Measurements from ENCODE around the gene KLHL29. TPM values are rescaled to one million over a fixed set of nuclear protein-coding genes. Genes with fewer than 3 reads are reported as not detected.

Gene KLHL29
- total RNA-seq, 4 donors from 2014 or later, result 2.2 to 3.3 (median 2.7) TPM

DNA sequence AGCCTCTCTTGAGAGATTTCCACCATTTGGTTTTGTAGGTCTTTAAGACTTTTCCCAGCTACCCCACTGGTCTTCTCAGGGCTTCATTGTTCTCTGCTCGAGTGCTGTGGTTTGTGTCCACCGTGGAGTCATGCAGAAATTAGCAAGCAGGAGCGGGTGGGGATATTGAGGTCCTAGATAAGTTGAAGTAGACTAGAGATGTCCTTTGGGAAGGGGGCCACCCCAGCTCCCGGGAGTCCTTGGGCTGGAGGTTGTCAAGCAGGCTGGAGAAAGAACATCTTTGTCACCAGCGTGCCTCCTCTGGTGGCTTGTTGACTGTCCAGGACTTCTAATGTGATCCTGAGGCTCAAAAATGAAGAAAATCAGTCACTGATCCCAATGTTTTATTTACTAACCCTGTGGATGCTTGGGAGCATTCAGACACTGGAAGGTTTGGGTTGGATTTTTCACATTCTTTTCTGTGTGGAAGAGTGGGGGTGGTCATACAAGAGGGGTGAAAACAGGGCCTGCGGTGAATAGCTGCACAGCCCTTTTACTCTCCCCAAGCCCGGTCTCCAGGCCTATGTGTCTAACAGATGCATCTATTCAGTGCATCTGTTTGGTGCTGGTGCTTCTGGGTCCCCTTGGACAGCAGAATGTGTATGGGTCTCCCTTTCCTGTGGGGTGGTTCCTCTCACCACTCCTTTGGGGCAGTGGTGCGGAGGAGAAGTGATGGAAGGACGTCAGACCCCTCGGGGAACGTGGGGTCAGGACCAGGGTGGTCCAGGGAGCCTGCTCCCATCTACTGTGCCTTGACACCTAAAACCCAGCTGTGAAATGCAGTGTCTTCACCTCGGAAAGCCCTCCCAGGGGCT, 208.1 kb downstream of the KLHL29 start:
- Histone ChIP-seq H3K4me1 (peaks cover 0 to 6% of the 10 kb centered on the region in 2 donors), H3K9me3 (no peaks in the 10 kb centered on the region), H3K27ac (no peak overlapping the region), H3K36me3 (no peaks in the 10 kb centered on the region), H3K27me3 (no peaks in the 10 kb centered on the region), H3K4me3 (replicated peaks in 1 of 3) (no peak overlapping the region)
- TF ChIP-seq, protein P1, sequence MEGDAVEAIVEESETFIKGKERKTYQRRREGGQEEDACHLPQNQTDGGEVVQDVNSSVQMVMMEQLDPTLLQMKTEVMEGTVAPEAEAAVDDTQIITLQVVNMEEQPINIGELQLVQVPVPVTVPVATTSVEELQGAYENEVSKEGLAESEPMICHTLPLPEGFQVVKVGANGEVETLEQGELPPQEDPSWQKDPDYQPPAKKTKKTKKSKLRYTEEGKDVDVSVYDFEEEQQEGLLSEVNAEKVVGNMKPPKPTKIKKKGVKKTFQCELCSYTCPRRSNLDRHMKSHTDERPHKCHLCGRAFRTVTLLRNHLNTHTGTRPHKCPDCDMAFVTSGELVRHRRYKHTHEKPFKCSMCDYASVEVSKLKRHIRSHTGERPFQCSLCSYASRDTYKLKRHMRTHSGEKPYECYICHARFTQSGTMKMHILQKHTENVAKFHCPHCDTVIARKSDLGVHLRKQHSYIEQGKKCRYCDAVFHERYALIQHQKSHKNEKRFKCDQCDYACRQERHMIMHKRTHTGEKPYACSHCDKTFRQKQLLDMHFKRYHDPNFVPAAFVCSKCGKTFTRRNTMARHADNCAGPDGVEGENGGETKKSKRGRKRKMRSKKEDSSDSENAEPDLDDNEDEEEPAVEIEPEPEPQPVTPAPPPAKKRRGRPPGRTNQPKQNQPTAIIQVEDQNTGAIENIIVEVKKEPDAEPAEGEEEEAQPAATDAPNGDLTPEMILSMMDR (IDR thresholded peaks at IDR 0.05), result no peak
- TF ChIP-seq POLR2A (IDR thresholded peaks at IDR 0.05), result no peak
- DNase-seq, result no peak
- intact Hi-C loops (cut with DNase I), result no loop called here
- 87 to 91% methylated on average over 12 of the region's 12 CpGs for WGBS, 2 donors

DNA sequence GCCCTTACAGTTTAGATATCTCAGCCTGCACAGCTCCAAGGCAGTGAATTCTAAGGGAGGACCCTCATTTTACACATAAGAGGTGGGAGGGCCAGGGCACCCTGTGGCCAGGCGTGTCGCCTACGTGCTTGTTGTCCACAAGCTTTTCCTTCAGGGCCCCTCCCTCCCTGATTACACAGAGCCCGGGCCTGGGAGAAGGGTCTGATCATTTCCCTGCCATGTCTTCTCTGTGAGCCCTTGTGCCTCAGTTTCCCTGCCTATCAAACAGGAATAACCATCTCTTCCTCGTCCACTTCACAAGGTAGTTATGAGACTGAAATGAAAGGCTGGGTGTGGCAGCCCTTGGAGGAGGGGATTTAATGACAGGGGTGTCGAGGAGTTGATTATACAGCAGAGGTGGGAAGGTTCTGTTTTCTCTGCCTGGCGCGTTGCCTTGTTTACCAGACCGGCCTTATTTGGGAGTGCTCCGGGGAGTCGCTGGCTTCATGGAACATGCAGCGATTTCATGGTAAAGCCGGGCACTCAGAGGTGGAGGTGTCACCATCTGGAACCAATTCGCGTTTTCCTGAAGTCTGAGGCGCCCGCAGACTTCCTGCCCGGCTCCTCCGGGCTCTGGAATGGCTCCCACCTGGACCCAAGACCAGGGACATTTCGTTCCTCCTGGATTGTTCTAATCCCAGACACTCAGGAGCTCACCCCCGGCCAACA, 208.9 kb downstream of the KLHL29 start:
- DNase-seq, result no peak
- no peaks in the 10 kb centered on the region for H3K27me3 ChIP-seq
- no peak overlapping the region for H3K27ac ChIP-seq
- H3K36me3 ChIP-seq, result no peaks in the 10 kb centered on the region
- H3K9me3 ChIP-seq, result no peaks in the 10 kb centered on the region
- no peak overlapping the region for H3K4me3 ChIP-seq (replicated peaks in 1 of 3)
- peaks cover 0 to 5% of the 10 kb centered on the region in 2 donors for H3K4me1 ChIP-seq
- TF ChIP-seq, protein P1 (IDR thresholded peaks at IDR 0.05), result no peak
- no peak for TF ChIP-seq POLR2A (IDR thresholded peaks at IDR 0.05)
- intact Hi-C loops (cut with DNase I), result no loop called here
- 72 to 84% methylated on average over 18 to 20 of the region's 21 CpGs for WGBS, 2 donors

DNA sequence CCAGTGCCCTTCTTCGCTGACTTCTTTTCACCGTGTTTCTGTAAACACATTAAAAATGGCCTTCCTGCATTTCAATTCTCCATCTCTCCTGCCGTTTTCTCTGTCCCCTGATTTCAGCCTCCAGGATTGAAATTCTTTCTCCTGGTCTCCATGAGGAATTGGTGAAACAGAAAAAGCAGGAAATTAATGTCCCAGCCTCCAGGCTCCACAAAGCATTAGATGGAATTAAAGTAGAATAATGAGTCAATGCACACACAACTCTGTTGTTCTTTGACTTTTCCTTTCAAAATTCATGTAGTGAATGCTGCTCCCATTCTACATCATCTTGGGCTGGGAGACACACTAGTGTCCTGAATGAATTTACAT, 209.5 kb downstream of the KLHL29 start:
- no peak overlapping the region for H3K4me3 ChIP-seq (replicated peaks in 1 of 3)
- no peaks in the 10 kb centered on the region for H3K27me3 ChIP-seq
- TF ChIP-seq POLR2A (IDR thresholded peaks at IDR 0.05), result no peak
- TF ChIP-seq, protein P1 (IDR thresholded peaks at IDR 0.05), result no peak
- no peaks in the 10 kb centered on the region for H3K36me3 ChIP-seq
- H3K9me3 ChIP-seq, result no peaks in the 10 kb centered on the region
- H3K4me1 ChIP-seq, result no peaks in the 10 kb centered on the region
- no peak overlapping the region for H3K27ac ChIP-seq
- WGBS, 2 donors, result 69 to 75% methylated on average over 3 of the region's 3 CpGs
- intact Hi-C loops (cut with DNase I), result no loop called here
- DNase-seq, result no peak

DNA sequence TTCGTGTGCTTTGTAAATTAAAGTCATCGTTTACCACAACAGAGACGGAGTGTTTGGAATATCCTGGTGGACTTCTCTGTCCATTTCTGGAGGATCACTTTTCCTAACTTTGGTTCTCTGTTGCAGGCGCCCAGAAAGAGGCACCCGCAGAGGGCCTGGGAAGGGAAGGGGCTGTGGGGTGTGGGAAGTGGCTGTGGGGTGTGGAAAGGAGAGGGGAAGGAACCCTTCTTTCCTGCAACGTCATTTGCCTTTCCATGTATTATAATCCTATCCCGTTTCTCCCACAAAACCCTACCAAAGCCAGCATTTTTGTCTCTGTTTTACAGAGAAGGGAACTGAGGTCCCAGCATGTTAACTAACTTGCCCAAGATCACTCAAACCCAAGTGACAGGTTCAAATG, 210.0 kb downstream of the KLHL29 start:
- WGBS, 2 donors, result 88 to 89% methylated on average over 7 of the region's 7 CpGs
- intact Hi-C loops (cut with DNase I), result no loop called here
- H3K27ac ChIP-seq, result no peak overlapping the region

More for the DNA sequence above, 210.0 kb downstream of the KLHL29 start:
- H3K4me3 ChIP-seq (replicated peaks in 1 of 3), result no peak overlapping the region
- H3K9me3 ChIP-seq, result no peaks in the 10 kb centered on the region
- H3K27me3 ChIP-seq, result no peaks in the 10 kb centered on the region
- no peaks in the 10 kb centered on the region for H3K4me1 ChIP-seq
- H3K36me3 ChIP-seq, result no peaks in the 10 kb centered on the region
- TF ChIP-seq POLR2A (IDR thresholded peaks at IDR 0.05), result no peak
- TF ChIP-seq, protein P1 (IDR thresholded peaks at IDR 0.05), result no peak
- DNase-seq, result no peak

Data from thyroid gland (tissue), 4 donors.